ENCODE results near the gene ATXN3.
A peak's percentile ranks its signal among the peaks of the same experiment; 100 is the strongest.
"Not testable (repeated sequence)": the region's sequence is repeated elsewhere in the genome, so short reads cannot be mapped to it uniquely, and the experiment has no call there.

Gene ATXN3

DNA sequence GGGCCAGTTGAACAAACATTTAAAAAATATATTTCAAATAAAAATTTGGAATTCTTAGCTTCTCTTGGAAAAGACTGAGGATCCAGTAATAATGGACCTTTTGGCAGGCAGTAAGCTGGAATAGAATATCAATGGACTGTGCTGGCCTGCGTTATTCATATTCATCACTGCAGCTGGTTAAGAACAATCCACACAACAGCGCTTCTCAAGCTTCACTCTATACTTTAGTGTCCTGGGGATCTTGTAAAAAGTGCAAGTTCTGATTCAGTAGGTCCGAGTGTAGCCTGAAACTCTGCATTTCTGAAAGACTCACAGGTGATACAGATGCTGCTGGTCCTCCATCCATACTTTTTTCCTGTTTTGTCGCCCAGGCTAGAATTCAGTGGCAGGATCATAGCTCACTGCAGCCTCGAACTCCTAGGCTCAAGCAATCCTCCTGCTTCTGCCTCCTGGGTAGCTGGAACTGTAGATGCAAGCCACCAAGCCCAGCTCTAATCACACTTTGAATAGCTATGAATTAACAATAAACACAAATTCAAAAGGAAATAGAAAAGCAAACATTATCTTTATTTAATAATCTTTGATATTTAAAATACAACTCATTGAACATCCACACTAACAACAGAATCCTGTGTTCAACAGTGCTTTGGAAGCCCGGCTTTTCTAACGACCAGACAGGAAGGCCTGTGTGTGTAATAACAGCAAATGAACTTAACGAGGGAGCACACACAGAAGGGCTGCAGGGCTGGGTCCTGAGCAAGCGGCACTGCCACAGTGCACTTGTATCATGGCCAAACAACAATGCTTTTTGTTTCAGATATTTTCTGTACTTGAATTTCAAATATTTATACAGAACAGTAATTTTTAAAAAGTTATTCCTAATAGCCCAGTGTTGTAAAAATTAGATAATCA is 48.1 kb downstream of the ATXN3 start:
- peak; percentile 23 for DNase-seq

- no peak for DNase-seq
Observed at GRCh38 chr14:92049781-92050180, 56.6 kb downstream of the ATXN3 start.

DNA sequence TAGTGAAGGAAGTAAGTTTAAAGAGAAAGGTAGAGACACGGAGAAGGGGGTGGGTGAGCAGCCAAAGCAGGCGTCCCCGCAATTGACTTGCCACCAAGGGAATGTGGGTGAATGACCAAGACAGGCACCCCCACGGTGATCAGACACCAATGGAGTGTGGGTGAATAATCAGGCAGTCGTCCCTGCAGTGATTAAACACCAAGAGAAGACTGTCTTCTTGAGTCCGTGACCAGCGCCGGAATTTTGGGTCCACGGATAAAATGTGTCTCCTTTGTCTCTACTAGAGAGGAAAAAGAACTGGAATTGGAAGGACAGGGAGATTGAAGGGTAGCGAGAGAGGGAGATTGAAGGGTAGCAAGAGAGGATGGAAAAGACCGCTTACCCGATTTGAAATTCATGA is 57.2 kb downstream of the ATXN3 start:
- not testable (repeated sequence) for DNase-seq

DNA sequence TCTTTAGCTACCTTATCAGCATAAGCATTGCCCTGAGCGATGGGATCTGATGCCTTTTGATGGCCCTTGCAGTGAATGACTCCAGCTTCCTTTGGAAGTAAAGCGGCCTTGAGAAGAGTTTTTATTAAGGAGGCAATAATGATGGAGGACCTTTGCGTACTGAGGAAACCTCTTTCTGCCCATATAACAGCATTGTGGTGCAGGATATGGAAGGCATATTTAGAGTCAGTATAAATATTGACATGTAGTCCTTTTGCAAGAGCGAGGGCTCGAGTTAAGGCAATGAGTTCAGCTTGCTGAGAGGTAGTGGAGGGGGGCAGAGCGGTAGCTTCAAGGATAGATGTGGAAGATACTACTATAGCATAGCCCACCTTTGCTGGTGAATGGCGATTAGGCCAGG is 60.5 kb downstream of the ATXN3 start:
- DNase-seq, result not testable (repeated sequence)

- DNase-seq, result not testable (repeated sequence)
Observed at GRCh38 chr14:92041766-92042165, 64.6 kb downstream of the ATXN3 start.

DNA sequence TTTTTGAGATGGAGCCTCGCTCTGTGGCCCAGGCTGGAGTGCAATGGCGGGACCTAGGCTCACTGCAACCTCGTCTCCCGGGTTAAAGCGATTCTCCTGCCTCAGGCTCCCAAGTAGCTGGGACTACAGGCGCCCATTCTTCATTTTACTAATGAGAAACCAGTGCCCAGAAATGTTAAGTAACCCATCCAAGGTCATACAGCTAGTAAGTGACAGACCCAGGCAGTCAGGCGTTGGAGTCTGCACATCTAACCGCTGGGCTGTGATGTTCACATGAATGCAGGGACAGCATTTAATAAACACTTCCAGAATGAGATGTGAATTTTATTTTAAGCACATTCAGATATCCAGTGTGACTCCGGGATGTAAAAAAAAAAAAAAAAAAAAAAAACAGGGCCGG is 65.2 kb downstream of the ATXN3 start:
- DNase-seq, result no peak

GRCh38 chr14:92040431-92041051 is 65.8 kb downstream of the ATXN3 start:
- peak; percentile 75 for DNase-seq

- DNase-seq, result peak; percentile 97
Observed at GRCh38 chr14:92039719-92040430, 66.5 kb downstream of the ATXN3 start, which contains the start of gene TRIP11. TSS of gene TRIP11 (minus strand) at chr14:92040059. CDS start at chr14:92039685, 374 bp downstream.

DNA sequence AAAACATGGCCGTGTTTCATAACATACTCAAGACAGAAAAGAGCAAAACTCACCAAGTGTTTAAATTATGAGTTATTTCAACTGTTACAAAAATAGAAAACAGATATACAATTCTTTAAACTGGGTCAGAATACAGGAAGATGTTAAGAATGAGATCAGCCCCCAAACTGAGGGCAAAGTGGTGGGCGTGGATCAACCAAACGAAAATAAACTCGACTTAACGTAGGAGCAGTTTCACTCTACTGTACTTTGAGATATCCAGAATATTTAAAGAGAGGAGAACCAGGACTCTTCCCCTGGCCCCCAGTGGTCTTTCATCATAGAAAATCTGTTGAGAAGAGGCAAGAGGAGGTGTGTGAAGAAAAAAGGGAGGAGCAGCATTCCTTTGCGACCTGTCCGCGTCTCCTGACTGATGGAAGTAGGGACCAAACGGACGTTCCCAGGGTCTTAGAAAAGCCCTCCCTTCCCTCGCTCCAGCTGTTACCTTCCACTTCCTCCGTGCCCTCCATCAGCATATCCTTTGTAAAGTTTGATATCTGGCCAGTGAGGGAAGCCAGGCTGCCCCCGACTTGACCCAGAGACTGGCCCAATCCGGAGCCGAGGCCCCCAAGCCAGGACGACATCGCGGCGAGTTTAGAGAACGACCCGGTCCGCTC is 67.2 kb downstream of the ATXN3 start:
- peak; percentile 80 for DNase-seq

- DNase-seq, result no peak
Observed at GRCh38 chr14:92037989-92038388, 68.4 kb downstream of the ATXN3 start.

GRCh38 chr14:92035890-92036289 is 70.5 kb downstream of the ATXN3 start:
- DNase-seq, result peak; percentile 85

DNA sequence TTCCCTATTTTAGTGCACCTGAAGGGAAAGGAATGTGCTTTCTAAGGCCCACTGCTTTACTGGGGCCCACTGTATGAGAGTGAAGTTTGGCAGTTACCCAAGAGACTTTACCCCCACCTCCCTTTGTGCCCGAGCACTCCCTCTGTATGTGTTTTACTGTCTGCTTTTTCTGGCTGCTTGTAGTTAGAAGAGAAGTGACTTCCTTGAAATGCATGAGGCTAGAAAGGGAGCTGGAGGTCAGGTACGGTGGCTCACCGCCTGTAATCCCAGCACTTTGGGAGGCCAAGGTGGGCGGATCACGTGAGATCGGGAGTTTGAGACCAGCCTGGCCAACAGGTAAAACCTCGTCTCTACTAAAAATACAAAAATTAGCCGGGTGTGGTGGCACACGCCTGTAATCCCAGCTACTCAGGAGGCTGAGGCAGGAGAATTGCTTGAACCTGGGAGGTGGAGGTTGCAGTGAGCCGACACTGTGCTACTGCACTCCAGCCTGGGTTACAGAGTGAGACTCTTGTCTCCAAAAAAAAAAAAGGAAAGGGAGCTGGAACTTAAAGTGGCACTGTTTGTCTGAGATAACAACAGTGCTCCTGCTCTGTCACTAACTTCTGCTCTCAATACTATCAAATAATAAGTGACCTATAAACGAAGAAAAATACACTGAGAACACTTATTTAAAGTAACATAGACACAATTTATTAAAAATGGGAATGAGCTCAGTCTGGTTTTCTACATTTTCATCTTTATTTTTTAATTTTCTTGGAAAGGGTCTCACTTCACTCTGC is 72.3 kb downstream of the ATXN3 start:
- no peak for DNase-seq

GRCh38 chr14:92033433-92033832 is 72.9 kb downstream of the ATXN3 start:
- no peak for DNase-seq

- no peak for DNase-seq
Observed at GRCh38 chr14:92026548-92027190, 79.7 kb downstream of the ATXN3 start.

DNA sequence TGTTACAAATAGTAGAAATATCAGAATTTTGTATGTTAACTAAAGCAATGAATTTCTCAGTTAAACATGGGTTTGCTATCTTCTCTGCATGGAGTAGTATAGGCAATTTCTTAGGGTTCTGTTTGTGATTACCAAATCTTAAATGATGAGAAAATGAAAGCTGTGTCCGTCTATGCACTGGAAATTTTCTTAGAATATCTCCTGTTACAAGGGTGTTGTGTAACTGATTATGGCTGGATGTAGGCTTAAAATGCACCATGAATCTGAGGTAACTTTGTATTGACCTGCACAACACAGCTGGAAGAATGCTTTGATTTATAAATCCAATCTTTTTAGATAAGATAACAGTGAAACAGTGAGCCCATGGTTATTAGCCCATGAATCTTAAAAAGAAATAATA is 84.3 kb downstream of the ATXN3 start:
- DNase-seq, result no peak

GRCh38 chr14:92021523-92021922 is 84.9 kb downstream of the ATXN3 start:
- DNase-seq, result no peak

DNA sequence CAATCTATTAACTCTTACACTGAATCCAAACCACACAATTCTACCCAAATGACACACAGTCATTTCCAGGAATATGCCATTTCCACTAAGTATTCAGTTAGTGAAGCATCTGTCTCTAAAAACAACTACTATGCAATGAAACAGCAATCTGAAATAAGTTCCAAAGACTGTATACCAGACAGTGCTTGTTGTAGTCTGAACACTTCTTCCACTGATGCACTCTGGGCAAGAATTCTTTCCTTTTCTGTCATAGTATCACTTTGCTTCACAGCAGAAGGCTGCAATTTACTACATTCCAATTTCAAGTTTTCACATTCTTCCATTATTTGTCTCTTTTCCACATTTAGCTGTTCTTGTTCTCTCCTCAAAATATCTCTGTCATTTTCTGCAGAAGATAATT is 92.3 kb downstream of the ATXN3 start:
- DNase-seq, result no peak

GRCh38 chr14:92012121-92012748 is 94.1 kb downstream of the ATXN3 start:
- DNase-seq, result no peak

- no peak for DNase-seq
Observed at GRCh38 chr14:92010644-92011043, 95.7 kb downstream of the ATXN3 start.

DNA sequence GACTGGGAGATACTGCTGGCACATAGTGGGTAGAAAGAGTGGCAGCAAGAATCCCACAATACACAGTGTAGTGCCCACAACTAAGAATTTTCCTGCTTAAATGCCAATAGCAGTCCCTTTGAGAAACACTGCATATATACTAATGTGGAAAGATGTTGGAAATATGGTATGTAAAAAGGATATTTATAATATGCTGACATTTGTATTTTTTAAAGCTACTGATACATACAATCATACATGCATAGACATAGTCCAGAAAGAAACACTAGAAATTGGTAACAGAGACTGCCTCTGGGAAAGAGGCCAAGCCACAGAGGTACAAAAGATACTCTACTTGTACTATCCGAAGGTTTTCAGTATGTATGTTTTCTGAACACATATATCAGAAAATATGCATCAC is 96.8 kb downstream of the ATXN3 start:
- no peak for DNase-seq
